ENCODE measurements around the gene RBMX. TPM values are rescaled to one million over a fixed set of nuclear protein-coding genes. Genes with fewer than 3 reads are reported as not detected.
"Not testable (repeated sequence)": the region's sequence is repeated elsewhere in the genome, so short reads cannot be mapped to it uniquely, and the experiment has no call there.

RBMX gene
- total RNA-seq, 4 donors from 2014 or later = 126 to 219 (median 159) TPM

- intact Hi-C loops (cut with DNase I) = no loop called here
- WGBS = 83% methylated on average over 1 of the region's 1 CpG
- no peak overlapping the region for H3K4me3 ChIP-seq
- TF ChIP-seq POLR2A (IDR thresholded peaks at IDR 0.05; ENCODE audit: low read depth) = no peak
- no peaks in the 10 kb centered on the region for H3K27me3 ChIP-seq
- no peaks in the 10 kb centered on the region for H3K4me1 ChIP-seq
- no peaks in the 10 kb centered on the region for H3K9me3 ChIP-seq
- no peaks in the 10 kb centered on the region for H3K36me3 ChIP-seq
- DNase-seq (ENCODE audit: extremely low spot score) = no peak
- H3K27ac ChIP-seq (replicated peaks in 1 of 4) = no peak overlapping the region
Measured at GRCh38 chrX:136899221-136899620, 18.7 kb upstream of the RBMX start.

DNA sequence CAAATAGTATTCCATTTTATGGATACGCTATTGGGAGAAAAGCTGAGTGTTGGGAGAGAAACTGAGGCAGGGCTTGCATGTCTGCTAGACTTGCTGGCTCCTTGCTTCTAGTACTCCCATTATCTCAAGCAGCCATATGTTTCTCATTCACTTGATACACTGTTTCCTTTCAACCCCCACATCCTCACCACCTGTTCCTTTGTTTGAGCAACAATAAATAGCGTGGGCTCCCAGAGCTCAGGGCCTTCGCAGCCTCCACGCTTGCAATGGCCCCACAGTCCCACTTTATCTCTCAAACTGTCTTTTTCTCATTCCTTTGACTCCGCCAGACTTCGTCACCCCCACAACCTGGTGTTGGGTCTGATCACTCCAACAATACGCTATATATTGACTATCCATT lies 18.2 kb upstream of the RBMX start:
- DNase-seq (ENCODE audit: extremely low spot score); H3K36me3 ChIP-seq; H3K4me3 ChIP-seq; H3K27ac ChIP-seq (replicated peaks in 1 of 4); intact Hi-C loops (cut with DNase I); H3K9me3 ChIP-seq; H3K27me3 ChIP-seq; H3K4me1 ChIP-seq: not testable (repeated sequence)
- 77% methylated on average over 7 of the region's 7 CpGs for WGBS

DNA sequence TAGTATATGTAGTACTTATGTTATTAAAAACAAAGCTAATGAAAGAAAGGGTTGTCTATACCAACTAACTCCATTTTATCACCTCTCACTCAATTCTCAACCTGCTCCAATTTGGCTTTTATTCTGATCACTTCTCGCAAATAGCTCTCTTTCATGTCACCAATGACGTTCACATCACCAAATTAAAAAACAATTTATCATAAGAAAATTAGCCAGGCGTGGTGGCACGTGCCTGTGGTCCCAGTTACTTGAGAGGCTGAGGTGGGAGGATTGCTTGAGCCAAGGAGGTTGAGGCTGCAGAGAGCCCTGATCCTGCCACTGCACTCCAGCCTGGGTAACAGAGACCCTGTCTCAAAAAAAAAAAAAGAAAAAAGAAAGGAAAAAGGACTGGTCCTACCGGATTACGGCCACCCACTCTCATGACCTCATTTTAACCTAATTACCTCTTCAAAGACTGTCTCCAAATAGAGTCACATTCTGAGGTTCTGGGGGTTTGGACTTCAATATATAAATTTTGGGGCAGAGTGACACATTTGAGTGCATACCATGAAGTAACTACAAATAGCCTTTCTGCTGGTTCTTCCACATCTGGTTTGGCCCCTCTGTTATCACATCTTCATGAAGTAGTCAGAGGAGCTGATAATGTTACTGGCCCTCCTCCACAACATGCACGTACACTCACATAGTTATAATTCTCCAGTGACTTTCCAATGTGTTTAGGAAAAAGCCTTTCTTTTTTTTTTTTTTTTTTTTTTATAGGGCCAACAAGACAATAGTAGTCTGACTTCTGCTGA lies 15.8 kb upstream of the RBMX start:
- H3K27ac ChIP-seq (replicated peaks in 1 of 4) = no peak overlapping the region
- no peaks in the 10 kb centered on the region for H3K36me3 ChIP-seq
- TF ChIP-seq POLR2A (IDR thresholded peaks at IDR 0.05; ENCODE audit: low read depth) (no peak), POLR2AphosphoS5 (IDR thresholded peaks at IDR 0.05) (no peak), CTCF (IDR thresholded peaks at IDR 0.05) (no peak), EP300 (IDR thresholded peaks at IDR 0.05) (no peak)

DNA sequence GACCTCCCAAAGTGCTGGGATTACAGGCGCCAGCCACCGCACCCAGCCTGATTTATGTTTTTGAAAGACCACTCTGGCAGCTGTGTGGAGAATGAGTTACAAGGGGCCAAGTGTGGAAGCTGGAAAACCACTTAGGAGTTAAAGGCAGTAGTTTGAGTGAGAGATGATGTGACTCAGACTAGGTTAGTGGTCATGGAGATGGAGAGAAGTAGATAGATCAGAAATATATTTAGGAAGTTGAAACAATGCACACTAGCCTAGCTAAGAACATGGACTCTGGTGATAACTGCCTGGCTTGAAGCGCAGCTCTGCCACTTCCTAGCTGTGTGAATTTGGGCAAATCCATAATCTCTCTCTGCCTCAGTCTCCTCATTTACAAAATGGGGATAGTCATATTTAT lies 11.9 kb upstream of the RBMX start:
- 74% methylated on average over 3 of the region's 3 CpGs for WGBS
- Histone ChIP-seq H3K27me3 (no peaks in the 10 kb centered on the region), H3K36me3 (no peaks in the 10 kb centered on the region), H3K4me3 (no peak overlapping the region), H3K4me1 (no peaks in the 10 kb centered on the region), H3K9me3 (no peaks in the 10 kb centered on the region), H3K27ac (replicated peaks in 1 of 4) (no peak overlapping the region)
- intact Hi-C loops (cut with DNase I) = no loop called here
- no peak for DNase-seq (ENCODE audit: extremely low spot score)
- no peak for TF ChIP-seq POLR2AphosphoS5 (IDR thresholded peaks at IDR 0.05)
- no peak for TF ChIP-seq CTCF (IDR thresholded peaks at IDR 0.05)
- no peak for TF ChIP-seq EP300 (IDR thresholded peaks at IDR 0.05)
- no peak for TF ChIP-seq POLR2A (IDR thresholded peaks at IDR 0.05; ENCODE audit: low read depth)

More for the DNA sequence above, 15.8 kb upstream of the RBMX start:
- 78% methylated on average over 7 of the region's 7 CpGs for WGBS
- DNase-seq (ENCODE audit: extremely low spot score) = no peak
- Histone ChIP-seq H3K9me3 (no peaks in the 10 kb centered on the region), H3K4me1 (no peaks in the 10 kb centered on the region), H3K27me3 (no peaks in the 10 kb centered on the region), H3K4me3 (no peak overlapping the region)
- intact Hi-C loops (cut with DNase I) = no loop called here

GRCh38 chrX:136890596-136890995 lies 10.1 kb upstream of the RBMX start:
- H3K36me3 ChIP-seq; H3K4me1 ChIP-seq; H3K27ac ChIP-seq (replicated peaks in 1 of 4); intact Hi-C loops (cut with DNase I); H3K9me3 ChIP-seq; DNase-seq (ENCODE audit: extremely low spot score); H3K27me3 ChIP-seq; H3K4me3 ChIP-seq: not testable (repeated sequence)
- 86% methylated on average over 6 of the region's 6 CpGs for WGBS

DNA sequence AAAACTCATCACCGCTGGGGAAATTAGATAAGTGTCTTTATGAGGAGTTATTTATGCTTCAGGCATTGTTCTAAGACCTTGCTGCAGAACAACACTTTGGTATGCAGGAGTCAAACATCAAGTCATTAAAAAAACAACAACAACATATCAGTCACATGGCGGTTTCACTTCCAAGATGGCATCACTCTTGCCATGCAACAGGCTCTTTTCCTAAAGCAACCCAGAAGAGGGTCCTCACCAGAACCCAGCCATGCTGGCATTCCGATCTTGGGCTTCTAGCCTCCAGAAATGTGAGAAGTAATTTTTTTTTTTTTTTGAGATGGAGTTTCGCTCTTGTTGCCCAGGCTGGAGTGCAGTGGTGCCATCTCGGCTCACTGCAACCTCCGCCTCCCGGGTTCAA lies 8.7 kb upstream of the RBMX start:
- intact Hi-C loops (cut with DNase I) = no loop called here
- Histone ChIP-seq H3K4me3 (no peak overlapping the region), H3K27me3 (no peaks in the 10 kb centered on the region), H3K27ac (replicated peaks in 1 of 4) (no peak overlapping the region), H3K9me3 (no peaks in the 10 kb centered on the region), H3K4me1 (no peaks in the 10 kb centered on the region), H3K36me3 (no peaks in the 10 kb centered on the region)
- TF ChIP-seq POLR2A (IDR thresholded peaks at IDR 0.05; ENCODE audit: low read depth) (no peak), POLR2AphosphoS5 (IDR thresholded peaks at IDR 0.05) (no peak), EP300 (IDR thresholded peaks at IDR 0.05) (no peak), CTCF (IDR thresholded peaks at IDR 0.05) (no peak)
- DNase-seq (ENCODE audit: extremely low spot score) = no peak
- 95% methylated on average over 7 of the region's 7 CpGs for WGBS
